ENCODE measurements around the gene CELF4.

CELF4 gene

GRCh38 chr18:37458697-37459096 is 106.9 kb downstream of the CELF4 start:
- Histone ChIP-seq H3K4me3 (replicated peaks; ENCODE audit: low read depth, low read length) (no peak overlapping the region), H3K27me3 (replicated peaks; ENCODE audit: control insufficient read depth, insufficient read depth, low read length) (no peaks in the 10 kb centered on the region; the same call in none of the 2 replicates), H3K36me3 (ENCODE audit: control insufficient read depth, insufficient read depth, low read length) (no peaks in the 10 kb centered on the region)
- DNase-seq (ENCODE audit: extremely low read depth, insufficient read length): no peak
- TF ChIP-seq CTCF (IDR thresholded peaks at IDR 0.05; ENCODE audit: insufficient read depth, low read length, poor library complexity, severe bottlenecking): no peak

- H3K36me3 ChIP-seq (ENCODE audit: control insufficient read depth, insufficient read depth, low read length): no peaks in the 10 kb centered on the region
- no peak for DNase-seq (ENCODE audit: extremely low read depth, insufficient read length)
- TF ChIP-seq CTCF (IDR thresholded peaks at IDR 0.05; ENCODE audit: insufficient read depth, low read length, poor library complexity, severe bottlenecking): no peak
- no peaks in the 10 kb centered on the region; the same call in none of the 2 replicates for H3K27me3 ChIP-seq (replicated peaks; ENCODE audit: control insufficient read depth, insufficient read depth, low read length)
- no peak overlapping the region for H3K4me3 ChIP-seq (replicated peaks; ENCODE audit: low read depth, low read length)
These were observed 107.8 kb downstream of the CELF4 start for GRCh38 chr18:37457753-37458152.

GRCh38 chr18:37457341-37457740 is 108.3 kb downstream of the CELF4 start:
- Histone ChIP-seq H3K36me3 (ENCODE audit: control insufficient read depth, insufficient read depth, low read length) (no peaks in the 10 kb centered on the region), H3K27me3 (replicated peaks; ENCODE audit: control insufficient read depth, insufficient read depth, low read length) (no peaks in the 10 kb centered on the region; the same call in none of the 2 replicates), H3K4me3 (replicated peaks; ENCODE audit: low read depth, low read length) (no peak overlapping the region)
- DNase-seq (ENCODE audit: extremely low read depth, insufficient read length): no peak
- TF ChIP-seq CTCF (IDR thresholded peaks at IDR 0.05; ENCODE audit: insufficient read depth, low read length, poor library complexity, severe bottlenecking): no peak

- Histone ChIP-seq H3K4me3 (replicated peaks; ENCODE audit: low read depth, low read length) (no peak overlapping the region), H3K36me3 (ENCODE audit: control insufficient read depth, insufficient read depth, low read length) (no peaks in the 10 kb centered on the region), H3K27me3 (replicated peaks; ENCODE audit: control insufficient read depth, insufficient read depth, low read length) (peaks cover 2% of the 10 kb centered on the region)
- no peak for DNase-seq (ENCODE audit: extremely low read depth, insufficient read length)
- TF ChIP-seq CTCF (IDR thresholded peaks at IDR 0.05; ENCODE audit: insufficient read depth, low read length, poor library complexity, severe bottlenecking): no peak
These were observed 108.7 kb downstream of the CELF4 start for GRCh38 chr18:37456873-37457272.

GRCh38 chr18:37456395-37456794 is 109.2 kb downstream of the CELF4 start:
- Histone ChIP-seq H3K4me3 (replicated peaks; ENCODE audit: low read depth, low read length) (no peak overlapping the region), H3K27me3 (replicated peaks; ENCODE audit: control insufficient read depth, insufficient read depth, low read length) (peaks cover 2% of the 10 kb centered on the region), H3K36me3 (ENCODE audit: control insufficient read depth, insufficient read depth, low read length) (no peaks in the 10 kb centered on the region)
- DNase-seq (ENCODE audit: extremely low read depth, insufficient read length): no peak
- no peak for TF ChIP-seq CTCF (IDR thresholded peaks at IDR 0.05; ENCODE audit: insufficient read depth, low read length, poor library complexity, severe bottlenecking)

GRCh38 chr18:37453752-37454151 is 111.8 kb downstream of the CELF4 start:
- no peak overlapping the region for H3K4me3 ChIP-seq (replicated peaks; ENCODE audit: low read depth, low read length)
- no peak for DNase-seq (ENCODE audit: extremely low read depth, insufficient read length)
- H3K27me3 ChIP-seq (replicated peaks; ENCODE audit: control insufficient read depth, insufficient read depth, low read length): peaks cover 2% of the 10 kb centered on the region
- no peak for TF ChIP-seq CTCF (IDR thresholded peaks at IDR 0.05; ENCODE audit: insufficient read depth, low read length, poor library complexity, severe bottlenecking)
- H3K36me3 ChIP-seq (ENCODE audit: control insufficient read depth, insufficient read depth, low read length): no peaks in the 10 kb centered on the region

Data from GM06990 (cell line).